GM18508 (cell line): ENCODE results near the gene DHCR7.

Experiments used
- ATAC-seq: cut with Tn5 transposase; IDR thresholded peaks from one replicate; pipeline ENCODE4 v1.9.1; 2021; ENCODE audit warnings: moderate number of reproducible peaks; ENCODE audit not compliant: insufficient read depth, unreplicated experiment

DHCR7 gene

DNA sequence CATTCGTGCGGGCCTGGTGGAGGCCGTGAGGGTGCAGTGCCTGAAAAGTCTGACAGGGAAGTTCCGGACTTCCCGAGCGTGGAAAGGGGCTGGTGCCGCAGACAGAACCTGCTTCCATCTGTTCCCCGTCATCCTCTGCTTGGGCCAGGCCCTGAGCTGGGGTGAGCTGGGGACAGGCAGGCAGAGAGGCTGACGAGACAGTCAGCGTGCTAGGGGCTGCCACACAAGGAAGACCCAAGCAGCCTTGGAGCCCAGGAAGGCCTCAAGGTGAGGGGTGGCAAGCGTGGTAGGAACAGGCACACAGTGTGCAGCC, 30.3 kb upstream of the DHCR7 start:
- ATAC-seq, result no peak

DNA sequence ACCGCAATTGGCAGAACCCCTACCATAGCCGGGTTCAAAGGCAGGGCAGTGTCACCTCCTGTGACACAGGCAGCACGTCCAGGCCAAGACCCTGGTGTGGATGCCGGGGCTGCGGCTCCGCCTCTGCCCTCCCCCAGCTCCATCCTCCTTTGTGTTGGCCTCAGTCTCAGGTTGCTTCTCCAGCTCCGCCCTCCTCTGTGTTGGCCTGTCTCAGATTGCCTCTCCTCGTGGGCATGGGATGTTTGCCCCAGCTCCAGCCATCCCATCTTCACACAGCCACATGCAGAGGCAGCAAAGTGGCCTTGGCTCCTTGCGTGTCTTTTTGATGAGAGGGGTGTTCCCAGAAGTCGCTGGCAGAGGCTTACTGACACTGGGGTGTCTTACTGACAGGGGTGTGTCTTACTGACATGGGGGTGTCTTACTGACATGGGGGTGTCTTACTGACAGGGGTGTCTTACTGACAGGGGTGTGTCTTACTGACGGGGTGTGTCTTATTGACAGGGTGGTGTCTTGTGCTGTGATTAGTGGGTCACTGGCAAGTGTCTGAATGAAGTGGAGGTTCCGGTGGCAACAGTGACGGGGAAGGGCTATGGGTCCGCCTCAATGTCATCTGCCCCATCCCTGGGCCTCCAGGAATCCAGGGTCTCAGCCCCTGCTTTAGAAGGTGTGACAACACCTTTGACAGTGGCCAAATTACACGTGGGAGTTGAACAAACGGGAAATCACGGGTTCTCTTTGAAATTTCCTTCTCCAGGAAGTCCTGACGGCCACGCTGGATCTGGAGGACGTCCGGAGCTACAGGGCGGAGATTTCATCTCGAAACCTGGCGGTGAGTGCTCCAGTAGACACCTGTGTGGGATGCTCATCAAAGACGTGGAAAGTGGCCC, 29.7 kb upstream of the DHCR7 start:
- no peak for ATAC-seq

- no peak for ATAC-seq
These were observed 28.9 kb upstream of the DHCR7 start for GRCh38 chr11:71476926-71477640.

DNA sequence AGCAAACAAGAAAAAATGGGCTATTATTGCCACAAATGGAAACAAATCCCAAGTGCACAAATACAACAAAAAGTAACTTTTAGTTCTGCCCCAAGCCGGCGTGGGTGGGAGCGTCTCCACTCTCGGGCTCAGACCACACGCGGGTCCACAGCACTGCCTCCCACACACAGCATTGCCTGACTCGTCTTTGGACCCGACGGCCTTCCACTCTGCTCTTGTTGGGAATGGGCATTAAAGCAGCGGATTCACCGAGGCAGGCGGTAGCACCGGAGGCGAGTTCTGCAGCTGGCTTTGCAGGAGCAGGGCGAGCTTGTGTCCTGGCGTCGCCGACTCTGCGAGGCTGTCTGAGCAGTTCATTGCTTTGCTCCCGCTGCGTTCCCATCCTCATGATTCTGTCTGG, 27.8 kb upstream of the DHCR7 start:
- ATAC-seq, result no peak

DNA sequence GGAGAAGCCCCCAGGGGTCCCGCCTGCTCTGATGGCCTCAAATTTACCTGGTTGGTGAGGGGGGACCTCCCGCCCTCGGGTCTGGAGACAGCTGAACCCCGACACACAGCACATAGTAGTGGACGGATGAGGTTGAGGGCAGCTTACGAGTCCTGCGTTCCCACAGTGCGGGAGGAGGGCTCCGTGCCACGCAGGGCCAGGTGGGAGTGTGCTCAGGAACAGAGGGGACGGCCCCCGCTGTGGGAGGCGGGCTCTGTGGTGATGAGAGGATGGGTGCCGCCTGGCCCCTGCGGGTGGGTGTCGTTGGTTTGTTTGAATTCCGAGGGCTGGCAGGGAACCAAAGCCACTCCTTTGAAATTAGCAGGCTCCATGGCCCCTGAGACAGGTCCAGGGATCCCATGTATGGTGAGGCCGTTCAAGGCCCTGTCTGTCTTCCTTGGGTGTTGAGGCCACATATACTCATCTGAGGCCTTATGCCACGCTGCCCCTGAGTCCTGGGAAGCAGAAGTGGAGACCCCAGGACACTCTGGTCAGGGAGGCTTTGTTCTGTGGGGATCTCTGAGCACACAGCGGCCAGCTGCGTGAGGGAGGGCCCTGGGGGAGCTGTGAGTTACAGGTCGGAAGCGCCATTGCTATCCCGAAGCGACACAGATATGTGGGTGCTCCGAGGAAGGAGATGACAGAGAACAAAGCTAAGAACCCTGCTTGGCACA, 26.7 kb upstream of the DHCR7 start:
- no peak for ATAC-seq

DNA sequence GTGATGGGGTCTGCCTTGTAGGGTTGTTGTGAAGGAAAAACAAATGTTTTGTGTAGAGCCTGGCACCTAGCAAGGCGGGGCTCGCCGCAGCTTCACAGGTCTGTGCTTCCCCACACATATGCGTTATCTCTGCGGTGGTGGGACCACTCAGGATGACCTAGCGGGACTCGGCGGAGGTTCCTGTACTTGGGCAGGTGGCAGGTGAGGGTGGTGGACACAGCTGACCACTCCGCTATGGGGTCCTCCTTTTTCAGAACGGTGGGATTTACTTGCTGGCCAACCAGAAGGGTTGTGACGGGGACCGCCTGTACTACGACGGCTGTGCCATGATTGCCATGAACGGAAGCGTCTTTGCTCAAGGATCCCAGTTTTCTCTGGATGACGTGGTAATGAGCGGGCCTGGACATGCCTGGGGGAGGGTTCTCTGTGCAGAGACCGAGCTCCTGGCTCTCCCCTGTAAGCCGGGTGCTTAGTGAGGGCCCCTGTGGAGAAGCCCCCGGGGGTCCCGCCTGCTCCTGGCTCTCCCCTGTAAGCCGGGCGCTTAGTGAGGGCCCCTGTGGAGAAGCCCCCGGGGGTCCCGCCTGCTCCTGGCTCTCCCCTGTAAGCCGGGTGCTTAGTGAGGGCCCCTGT, 26.1 kb upstream of the DHCR7 start:
- no peak for ATAC-seq

DNA sequence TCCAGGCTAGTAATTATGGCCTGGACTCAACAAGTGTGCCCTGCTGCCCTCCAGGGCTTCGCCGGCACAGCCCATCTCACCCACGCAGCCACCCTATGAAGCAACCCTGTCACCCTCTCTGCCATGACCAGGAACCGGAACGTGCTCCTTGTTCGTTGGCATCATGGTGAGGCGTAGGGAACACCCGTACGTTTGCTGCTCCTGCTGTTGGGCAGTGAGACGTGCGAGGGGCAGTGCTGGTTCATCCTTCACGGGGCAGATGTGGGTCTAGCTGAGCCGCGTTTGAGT, 25.5 kb upstream of the DHCR7 start:
- ATAC-seq, result no peak

DNA sequence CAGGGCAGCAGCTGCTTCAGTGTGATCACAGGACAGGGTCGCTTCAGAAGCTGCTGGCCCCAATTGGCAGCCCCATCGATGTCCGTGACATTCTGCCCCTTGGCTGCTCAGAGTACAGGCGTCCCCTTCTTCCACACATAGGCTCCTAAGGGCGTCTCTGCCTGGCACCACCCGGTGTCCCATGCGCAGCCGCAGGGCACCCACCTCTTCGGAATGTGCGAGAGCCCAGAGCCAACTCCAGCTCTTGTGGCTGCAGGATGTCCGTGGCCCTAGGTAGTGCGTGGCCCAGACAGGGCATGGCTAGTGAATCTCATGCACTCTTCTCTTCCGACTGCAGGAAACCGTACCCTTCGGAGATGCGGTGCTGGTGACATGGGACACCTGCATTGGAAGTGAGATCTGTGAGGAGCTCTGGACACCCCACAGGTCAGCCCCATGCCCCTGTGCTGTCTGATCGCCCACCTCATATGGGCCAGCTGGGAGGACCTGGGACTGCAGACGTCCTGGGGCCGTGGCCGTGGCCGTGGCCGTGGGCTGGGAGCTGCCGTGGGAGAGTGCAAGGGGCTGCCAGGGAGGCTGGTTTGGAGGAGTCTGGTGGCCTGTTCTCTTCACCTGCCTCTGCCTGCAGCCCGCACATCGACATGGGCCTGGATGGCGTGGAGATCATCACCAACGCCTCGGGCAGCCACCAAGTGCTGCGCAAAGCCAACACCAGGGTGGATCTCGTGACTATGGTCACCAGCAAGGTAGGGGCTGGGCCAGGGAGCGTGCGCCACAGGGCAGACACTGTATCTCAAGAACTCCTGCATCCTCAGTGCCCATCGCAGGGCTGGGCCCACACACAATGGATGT, 25.0 kb upstream of the DHCR7 start:
- no peak for ATAC-seq

DNA sequence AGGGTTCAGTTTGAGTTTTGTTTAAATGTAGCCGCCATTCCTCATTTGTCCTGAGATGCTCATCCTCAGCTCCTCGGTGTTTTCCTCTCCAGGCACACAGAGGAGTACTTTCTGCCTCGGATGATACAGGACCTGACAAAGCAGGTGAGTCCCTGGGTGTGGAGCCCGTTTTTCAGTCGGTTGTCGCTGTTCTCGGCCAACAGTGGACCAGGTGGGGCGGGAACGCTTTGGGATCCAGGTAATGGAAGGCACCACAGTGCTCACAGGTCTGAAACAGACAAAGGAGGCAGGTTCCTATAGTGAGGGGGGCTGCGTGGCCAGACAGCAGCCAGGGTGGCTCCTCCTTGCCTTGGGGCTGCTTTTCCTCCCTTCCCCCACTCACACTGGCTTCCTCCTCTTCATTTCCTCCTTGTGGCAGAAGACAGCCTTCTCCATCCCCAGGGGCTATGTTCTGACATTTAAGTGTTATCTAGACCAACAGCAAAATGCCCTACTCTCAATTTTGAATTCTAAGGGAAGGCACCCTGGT, 24.2 kb upstream of the DHCR7 start:
- ATAC-seq, result no peak

DNA sequence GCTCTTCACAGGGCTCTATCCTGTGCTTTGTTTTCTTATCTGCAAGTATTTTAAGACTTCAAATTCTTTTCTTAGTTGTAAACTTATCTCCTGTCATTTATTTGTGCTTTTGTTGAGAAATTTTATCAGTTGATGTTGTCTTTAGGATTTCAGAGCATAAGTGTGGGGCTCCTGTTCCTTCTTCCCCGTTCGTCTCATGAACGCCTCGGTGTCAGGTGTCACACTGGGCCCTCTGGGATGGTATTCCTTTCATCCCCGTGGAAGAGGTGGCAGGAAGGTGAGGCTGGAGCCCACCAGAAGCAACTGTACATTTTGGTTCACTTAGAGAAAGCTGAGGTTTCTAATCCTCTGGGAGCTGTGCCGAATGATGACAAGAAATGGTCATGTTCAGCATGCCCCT, 22.8 kb upstream of the DHCR7 start:
- ATAC-seq, result no peak

GRCh38 chr11:71467164-71467563, 19.0 kb upstream of the DHCR7 start:
- ATAC-seq, result no peak

GRCh38 chr11:71466358-71466757, 18.2 kb upstream of the DHCR7 start:
- no peak for ATAC-seq

- no peak for ATAC-seq
These were observed 16.9 kb upstream of the DHCR7 start for GRCh38 chr11:71465054-71465453.

DNA sequence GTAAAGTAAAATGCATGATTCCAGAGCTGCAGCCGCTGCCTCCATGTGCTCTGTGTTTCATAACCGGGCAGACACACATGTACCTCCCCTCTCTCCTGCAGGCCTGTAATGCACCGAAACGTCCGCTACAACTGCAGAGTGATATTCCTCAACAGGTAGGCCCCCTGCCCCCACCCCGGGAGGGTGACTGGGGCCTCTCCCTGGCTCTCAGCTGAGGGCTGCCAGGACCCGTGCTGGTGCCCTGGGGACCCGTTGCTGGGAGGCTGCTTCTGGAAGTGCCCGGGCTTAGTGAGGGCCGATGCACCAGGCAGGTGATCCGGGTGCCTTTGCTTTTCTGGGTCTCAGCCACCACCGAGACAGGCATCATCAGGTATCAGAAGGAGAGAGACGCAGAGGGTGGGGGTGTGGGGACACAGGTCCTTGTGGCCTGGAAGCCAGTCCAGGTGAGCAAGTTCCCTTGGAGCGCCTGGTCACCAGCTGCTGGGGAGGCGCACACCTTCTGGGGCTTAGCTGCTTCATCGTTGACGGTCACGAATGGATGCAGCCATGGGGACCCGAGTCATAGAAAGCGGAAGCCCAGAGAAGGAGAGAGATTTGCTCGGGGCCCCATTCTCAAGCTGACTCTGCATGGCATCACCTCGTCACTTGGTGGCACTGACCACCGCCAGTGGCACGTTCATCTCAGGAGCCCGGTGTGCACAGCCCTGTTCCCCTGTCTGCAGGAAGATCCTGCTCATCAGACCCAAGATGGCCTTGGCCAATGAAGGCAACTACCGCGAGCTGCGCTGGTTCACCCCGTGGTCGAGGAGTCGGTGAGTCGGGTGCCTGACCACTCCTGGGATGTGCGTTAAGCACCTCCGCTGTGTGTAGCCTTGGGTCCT, 15.4 kb upstream of the DHCR7 start:
- no peak for ATAC-seq

GRCh38 chr11:71462726-71463125, 14.5 kb upstream of the DHCR7 start:
- ATAC-seq, result no peak

- no peak for ATAC-seq
These were observed 13.5 kb upstream of the DHCR7 start for GRCh38 chr11:71461696-71462095.

DNA sequence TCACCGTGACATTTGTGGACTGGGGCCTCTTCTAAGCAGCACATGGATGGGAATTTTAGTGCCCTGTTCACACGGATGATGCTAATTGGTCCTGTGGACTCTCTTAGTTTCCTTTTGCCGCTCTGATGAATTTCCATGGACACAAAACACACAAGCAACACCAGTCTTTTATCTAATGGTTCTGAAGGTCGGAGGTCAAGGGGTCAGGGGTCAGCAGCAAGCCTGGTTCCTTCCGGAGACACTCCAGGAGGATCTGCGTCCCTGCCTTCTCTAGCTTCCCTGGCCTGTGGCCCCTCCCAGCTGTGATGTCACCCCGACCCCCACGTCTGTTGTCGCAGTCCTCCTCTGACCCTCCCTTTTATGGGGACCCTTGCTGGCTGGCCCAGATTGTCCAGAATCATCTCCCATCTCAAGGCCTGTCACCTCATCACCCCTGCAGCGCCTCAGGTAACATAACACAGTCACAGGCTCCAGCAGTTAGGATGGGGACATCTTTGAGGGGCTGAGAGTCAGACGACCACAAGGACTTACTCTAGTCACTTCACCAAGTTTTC, 11.7 kb upstream of the DHCR7 start:
- no peak for ATAC-seq

DNA sequence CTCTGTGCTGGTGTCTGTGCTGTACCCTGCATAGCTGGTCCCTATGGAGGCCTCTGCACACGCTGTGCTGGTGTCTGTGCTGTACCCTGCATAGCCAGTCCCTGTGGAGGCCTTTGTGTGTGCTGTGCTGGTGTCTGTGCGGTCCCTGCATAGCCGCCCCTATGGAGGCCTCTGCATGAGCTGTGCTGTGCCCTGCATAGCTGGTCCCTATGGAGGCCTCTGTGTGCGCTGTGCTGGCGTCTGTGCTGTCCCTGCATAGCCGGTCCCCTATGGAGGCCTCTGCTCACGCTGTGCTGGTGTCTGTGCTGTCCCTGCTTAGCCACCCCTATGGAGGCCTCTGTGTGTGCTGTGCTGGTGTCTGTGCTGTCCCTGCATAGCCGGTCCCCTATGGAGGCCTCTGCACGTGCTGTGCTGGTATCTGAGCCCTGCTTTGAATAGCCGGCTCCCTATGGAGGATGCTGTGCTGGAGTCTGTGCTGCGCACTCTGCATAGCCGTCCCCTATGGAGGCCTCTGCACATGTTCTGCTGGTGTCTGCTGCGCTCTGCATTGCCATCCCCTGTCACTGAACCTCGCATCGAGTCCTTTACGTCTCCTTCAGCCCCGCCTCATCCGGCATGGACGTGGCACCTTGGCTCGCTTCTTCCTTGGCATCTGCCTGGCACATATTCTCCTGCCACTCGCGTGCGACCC, 11.0 kb upstream of the DHCR7 start:
- ATAC-seq, result no peak
